GM12878 (cell line): ENCODE data around the gene SMIM14. TPM values are rescaled to one million over a fixed set of nuclear protein-coding genes. Genes with fewer than 3 reads are reported as not detected.

ENCODE experiments used
- ATAC-seq: fragments of 200-7000 bp; cut with Tn5 transposase; 3 replicates; pipeline ENCODE4 v1.9.1; 2020; ENCODE audit warnings: mild to moderate bottlenecking, moderate library complexity
- BruUV-seq: library from RNA; stranded (reverse); fragments of 400-500 nt; replicated peaks from 2 replicates; lab custom pipeline; 2021; lab: Mats Ljungman, UMichigan
- CTCF ChIA-PET: fragments of 300-600 bp; sonication (Branson Sonifier 250); formaldehyde crosslinking; extraction: SDS; loops from one replicate; lab custom pipeline; 2021; ENCODE audit warnings: inconsistent platforms; lab: Yijun Ruan, JAX
- POLR2A ChIA-PET: fragments of 350-600 bp; formaldehyde crosslinking; extraction: SDS; loops from one replicate; lab custom pipeline; 2021; ENCODE audit warnings: inconsistent platforms; lab: Charles Lee
- RAD21 ChIA-PET: fragments of 300-600 bp; sonication (Branson Sonifier 250); formaldehyde crosslinking; loops from one replicate; lab custom pipeline; 2023; ENCODE audit warnings: antibody characterized with exemption; ENCODE audit not compliant: unreplicated experiment; lab: Charles Lee
- SMC1A ChIA-PET: fragments of 300-600 bp; sonication (Branson Sonifier 250); formaldehyde crosslinking; loops from one replicate; lab custom pipeline; 2023; ENCODE audit not compliant: unreplicated experiment, uncharacterized antibody; lab: Charles Lee
- DNase-seq: peaks from one replicate; pipeline ENCODE4 v3.0.0-alpha.2; 2011; ENCODE audit warnings: low read depth, low spot score
- FAIRE-seq: peaks from 3 replicates; lab custom pipeline; 2011; peaks lifted over from hg19 to GRCh38; lab: Jason Lieb, UNC
- H2AFZ ChIP-seq: 2 replicates; pipeline ENCODE4 v1.6.0; 2011; ENCODE audit warnings: low read depth, low read length, control low read depth; ENCODE audit not compliant: control insufficient read depth
- H3K27ac ChIP-seq: 2 replicates; pipeline ENCODE4 v1.5.1; 2011; ENCODE audit warnings: control low read depth; ENCODE audit not compliant: control insufficient read depth, insufficient read depth
- H3K27me3 ChIP-seq, 2 experiments: replicated peaks in 1 of 2; 2 replicates each; pipeline versions ENCODE4 v1.6.0 to v1.6.1; 2011; ENCODE audit warnings: low read length in 1 of 2; ENCODE audit not compliant: control insufficient read depth in 2 of 2, insufficient read depth in 2 of 2
- H3K36me3 ChIP-seq, 2 experiments: 2 replicates each; pipeline ENCODE4 v1.5.1; 2011; ENCODE audit warnings: low read length in 1 of 2; ENCODE audit not compliant: control insufficient read depth in 2 of 2, insufficient read depth in 2 of 2
- H3K4me1 ChIP-seq: 2 replicates; pipeline ENCODE4 v1.6.1; 2011; ENCODE audit warnings: mild to moderate bottlenecking, low read length, moderate library complexity, mixed read lengths; ENCODE audit not compliant: control insufficient read depth, insufficient read depth
- H3K4me2 ChIP-seq: 2 replicates; pipeline ENCODE4 v1.6.0; 2011; ENCODE audit warnings: control low read depth; ENCODE audit not compliant: control insufficient read depth, insufficient read depth
- H3K4me3 ChIP-seq: fragments of 200-600 bp; sonication (generic); 2 replicates; pipeline ENCODE4 v1.5.1; 2016
- H3K79me2 ChIP-seq: 2 replicates; pipeline ENCODE4 v1.6.0; 2011; ENCODE audit warnings: low read length; ENCODE audit not compliant: control insufficient read depth, insufficient read depth
- H3K9ac ChIP-seq: 2 replicates; pipeline ENCODE4 v1.8.0; 2011; ENCODE audit warnings: low read length, control low read depth, mixed read lengths; ENCODE audit not compliant: control insufficient read depth, insufficient read depth
- H3K9me3 ChIP-seq: replicated peaks from 3 replicates; pipeline ENCODE4 v1.5.1; 2011; ENCODE audit warnings: mild to moderate bottlenecking, low read length; ENCODE audit not compliant: control insufficient read depth, insufficient read depth
- H4K20me1 ChIP-seq: 2 replicates; pipeline ENCODE4 v1.6.0; 2011; ENCODE audit not compliant: control insufficient read depth, insufficient read depth
- BMI1 ChIP-seq: fragments of 450-650 bp; IDR thresholded peaks from 2 replicates; pipeline ENCODE4 v1.6.1; 2016; ENCODE audit warnings: mild to moderate bottlenecking, moderate library complexity, borderline replicate concordance
- CBX5 ChIP-seq: sonication (generic); IDR thresholded peaks from 2 replicates; pipeline ENCODE4 v1.6.1; 2016; ENCODE audit warnings: low read depth, moderate library complexity, mild to moderate bottlenecking, inconsistent platforms
- EED ChIP-seq: sonication (generic); IDR thresholded peaks from 2 replicates; pipeline ENCODE4 v1.6.1; 2016; ENCODE audit warnings: antibody characterized with exemption, low read depth
- FOXK2 ChIP-seq: fragments of 450-650 bp; IDR thresholded peaks from 2 replicates; pipeline ENCODE4 v1.6.1; 2017; ENCODE audit warnings: mild to moderate bottlenecking, moderate library complexity
- HCFC1 ChIP-seq: fragments of 150-350 bp; IDR thresholded peaks from 2 replicates; pipeline ENCODE4 v1.6.1; 2014; ENCODE audit warnings: low read length
- HDAC2 ChIP-seq: fragments of 200-600 bp; sonication (generic); IDR thresholded peaks from 2 replicates; pipeline ENCODE4 v1.6.1; 2017
- IKZF1 ChIP-seq: fragments of 450-650 bp; conservative IDR thresholded peaks from 2 replicates; pipeline ENCODE4 v1.6.1; 2017; ENCODE audit warnings: antibody characterized with exemption, mild to moderate bottlenecking
- KLF5 ChIP-seq: fragments of 450-650 bp; IDR thresholded peaks from 2 replicates; pipeline ENCODE4 v1.6.1; 2014; ENCODE audit warnings: mild to moderate bottlenecking; ENCODE audit not compliant: partially characterized antibody
- MEF2A ChIP-seq: IDR thresholded peaks from 2 replicates; pipeline ENCODE4 v1.6.1; 2011; ENCODE audit warnings: low read depth, mild to moderate bottlenecking, low read length, moderate library complexity; ENCODE audit not compliant: insufficient read depth
- NFIC ChIP-seq: IDR thresholded peaks from 2 replicates; pipeline ENCODE4 v1.6.1; 2012; ENCODE audit warnings: low read depth, mild to moderate bottlenecking, inconsistent platforms, low read length, moderate library complexity
- NFYA ChIP-seq: IDR thresholded peaks from 2 replicates; pipeline ENCODE4 v1.6.1; 2011; ENCODE audit warnings: low read depth, mild to moderate bottlenecking, low read length, improper control_type of control experiment, borderline replicate concordance
- PML ChIP-seq: IDR thresholded peaks from 2 replicates; pipeline ENCODE4 v1.6.1; 2012; ENCODE audit warnings: low read length, inconsistent platforms
- POLR2AphosphoS2 ChIP-seq: IDR thresholded peaks from 2 replicates; pipeline ENCODE4 v1.6.1; 2011; ENCODE audit warnings: low read depth, mild to moderate bottlenecking, low read length, improper control_type of control experiment, moderate library complexity
- RB1 ChIP-seq: fragments of 450-650 bp; formaldehyde crosslinking; IDR thresholded peaks from 2 replicates; pipeline ENCODE4 v1.6.1; 2017; ENCODE audit warnings: mild to moderate bottlenecking, borderline replicate concordance
- SIN3A ChIP-seq: IDR thresholded peaks from 2 replicates; pipeline ENCODE4 v1.6.1; 2012; ENCODE audit warnings: low read depth, low read length, improper control_type of control experiment
- SIX5 ChIP-seq: IDR thresholded peaks from 2 replicates; pipeline ENCODE4 v1.6.1; 2011; ENCODE audit warnings: mild to moderate bottlenecking, low read depth, low read length, moderate library complexity; ENCODE audit not compliant: severe bottlenecking
- SUPT20H ChIP-seq: IDR thresholded peaks from 2 replicates; pipeline ENCODE4 v1.6.1; 2011; ENCODE audit warnings: low read depth, mild to moderate bottlenecking, low read length, moderate library complexity, borderline replicate concordance; ENCODE audit not compliant: control insufficient read depth
- WGBS: methylation state at CpG from one replicate; pipeline ENCODE4 v1.1.6; 2016; ENCODE audit warnings: low lambda C conversion rate; ENCODE audit not compliant: insufficient replicate concordance, insufficient coverage; ENCODE audit errors: missing lambda C conversion rate; 5-methylcytosine and 5-hydroxymethylcytosine counted together
- in situ Hi-C: fragments of 300-500 bp; cut with MboI; formaldehyde crosslinking; loops from 9 replicates; pipeline ENCODE4 v1.14.3; 2018; ENCODE audit warnings: mixed read lengths
- intact Hi-C: fragments of 100-400 bp; cut with micrococcal nuclease; formaldehyde crosslinking; loops from one replicate; pipeline ENCODE4 v1.14.2; 2022; ENCODE audit not compliant: unreplicated experiment
- polyA plus RNA-seq, 11 experiments: library from polyadenylated mRNA; depleted of rRNA in 4 of 11; unstranded in 6 of 11; stranded (reverse) in 5 of 11; fragments of >200 nt; fragmentation: Nextera tagmentation in 4 of 11; fragmentation: Illumina TruSeq in 1 of 11; extraction: Ambion mirVana in 4 of 11; extraction: Trizol in 1 of 11; gene quantifications; 1 replicate in 1 of 11; 2 replicates in 10 of 11; pipeline versions ENCODE4 v1.2.1 to v1.2.3, GENCODE V29; 2011 to 2016; ENCODE audit warnings: inconsistent platforms in 2 of 11, missing spikeins in 2 of 11, low read depth in 1 of 11
- total RNA-seq, 4 experiments: library from RNA; depleted of rRNA in 3 of 4; stranded (reverse); fragments of >200 nt in 3 of 4; fragmentation: Illumina TruSeq in 1 of 4; extraction: Trizol in 1 of 4; gene quantifications; 2 replicates each; pipeline versions ENCODE4 v1.2.1 to v1.2.3, GENCODE V29; 2013 to 2021
- TF ChIP-seq, protein P1 (sequence below): fragments of 450-650 bp; IDR thresholded peaks from 2 replicates; pipeline ENCODE4 v1.6.1; 2017; ENCODE audit warnings: mild to moderate bottlenecking, moderate library complexity
- TF ChIP-seq, protein P2 (sequence below): fragments of 450-650 bp; IDR thresholded peaks from 2 replicates; pipeline ENCODE4 v1.6.1; 2017; ENCODE audit warnings: low read depth, mild to moderate bottlenecking, moderate library complexity

Gene SMIM14
- total and polyA plus RNA-seq, 10 of the 15 experiments (the other 5 are each of a cell fraction or from before 2014, with no cell fraction given): 125 to 671 (median 188) TPM

DNA sequence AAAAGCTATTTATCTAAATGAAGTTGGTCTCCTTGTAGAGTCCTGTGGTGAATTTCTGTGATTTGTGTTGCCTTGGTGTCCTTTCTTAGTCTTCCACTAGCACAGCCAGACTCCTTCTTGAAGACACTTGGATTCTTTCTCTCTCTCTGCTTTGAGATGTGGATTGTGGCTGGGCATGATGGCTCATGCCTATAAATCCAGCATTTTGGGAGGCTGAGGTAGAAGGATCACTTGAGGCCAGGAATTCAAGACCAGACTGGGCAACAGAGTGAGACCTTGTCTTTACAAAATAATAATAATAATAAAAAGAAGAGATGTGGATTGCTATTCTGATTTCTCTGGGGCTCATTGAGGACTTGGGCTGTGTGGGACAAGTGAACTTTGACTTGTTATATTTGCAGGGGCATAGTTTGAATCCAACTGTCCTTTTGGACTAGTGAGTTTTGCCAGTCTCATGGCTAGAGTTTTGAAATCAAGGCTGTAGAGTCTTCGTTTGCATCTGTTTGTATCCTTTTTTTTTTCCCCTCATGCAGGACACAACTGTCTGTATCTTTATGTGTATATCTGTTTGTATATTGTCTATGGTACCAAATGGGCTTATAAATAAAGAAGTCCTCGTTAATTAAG, 11.1 kb upstream of the SMIM14 start:
- Histone ChIP-seq H2AFZ (no peak overlapping the region), H3K27me3 (no peaks in the 10 kb centered on the region), H4K20me1 (no peaks in the 10 kb centered on the region), H3K4me3 (no peak overlapping the region), H3K9ac (no peak overlapping the region), H3K79me2 (no peaks in the 10 kb centered on the region), H3K9me3 (no peaks in the 10 kb centered on the region), H3K36me3 (no peaks in the 10 kb centered on the region), H3K4me2 (no peak overlapping the region), H3K4me1 (peaks cover 8% of the 10 kb centered on the region), H3K27ac (no peak overlapping the region)
- in situ Hi-C loops: no loop called here
- intact Hi-C loops: no loop called here
- ChIA-PET POLR2A (interaction anchor here (1.0 to 2.5 kb wide), 2 partner anchors 9 to 11 kb away, joined by 4 to 9 read pairs; partner anchors contain the start of gene SMIM14), CTCF (no interaction called here), RAD21 (no interaction called here), SMC1A (interaction anchor here (0.9 to 1.0 kb wide), 2 partner anchors 12 to 41 kb away, joined by 3 to 4 read pairs; no protein-coding TSS in a partner anchor)
- 65% methylated on average over 2 of the region's 2 CpGs for WGBS
- no peak for FAIRE-seq
- DNase-seq: no peak
- BruUV-seq: no TSS peak
- no peak for ATAC-seq
- TF ChIP-seq SIN3A (no peak), RB1 (no peak), MEF2A (no peak), HCFC1 (no peak), SIX5 (no peak), HDAC2 (no peak), BMI1 (no peak), IKZF1 (no peak), FOXK2 (no peak), NFIC (no peak), PML (no peak), CBX5 (no peak), POLR2AphosphoS2 (no peak), NFYA (no peak), SUPT20H (no peak), KLF5 (no peak), EED (no peak)
- TF ChIP-seq, protein P1, sequence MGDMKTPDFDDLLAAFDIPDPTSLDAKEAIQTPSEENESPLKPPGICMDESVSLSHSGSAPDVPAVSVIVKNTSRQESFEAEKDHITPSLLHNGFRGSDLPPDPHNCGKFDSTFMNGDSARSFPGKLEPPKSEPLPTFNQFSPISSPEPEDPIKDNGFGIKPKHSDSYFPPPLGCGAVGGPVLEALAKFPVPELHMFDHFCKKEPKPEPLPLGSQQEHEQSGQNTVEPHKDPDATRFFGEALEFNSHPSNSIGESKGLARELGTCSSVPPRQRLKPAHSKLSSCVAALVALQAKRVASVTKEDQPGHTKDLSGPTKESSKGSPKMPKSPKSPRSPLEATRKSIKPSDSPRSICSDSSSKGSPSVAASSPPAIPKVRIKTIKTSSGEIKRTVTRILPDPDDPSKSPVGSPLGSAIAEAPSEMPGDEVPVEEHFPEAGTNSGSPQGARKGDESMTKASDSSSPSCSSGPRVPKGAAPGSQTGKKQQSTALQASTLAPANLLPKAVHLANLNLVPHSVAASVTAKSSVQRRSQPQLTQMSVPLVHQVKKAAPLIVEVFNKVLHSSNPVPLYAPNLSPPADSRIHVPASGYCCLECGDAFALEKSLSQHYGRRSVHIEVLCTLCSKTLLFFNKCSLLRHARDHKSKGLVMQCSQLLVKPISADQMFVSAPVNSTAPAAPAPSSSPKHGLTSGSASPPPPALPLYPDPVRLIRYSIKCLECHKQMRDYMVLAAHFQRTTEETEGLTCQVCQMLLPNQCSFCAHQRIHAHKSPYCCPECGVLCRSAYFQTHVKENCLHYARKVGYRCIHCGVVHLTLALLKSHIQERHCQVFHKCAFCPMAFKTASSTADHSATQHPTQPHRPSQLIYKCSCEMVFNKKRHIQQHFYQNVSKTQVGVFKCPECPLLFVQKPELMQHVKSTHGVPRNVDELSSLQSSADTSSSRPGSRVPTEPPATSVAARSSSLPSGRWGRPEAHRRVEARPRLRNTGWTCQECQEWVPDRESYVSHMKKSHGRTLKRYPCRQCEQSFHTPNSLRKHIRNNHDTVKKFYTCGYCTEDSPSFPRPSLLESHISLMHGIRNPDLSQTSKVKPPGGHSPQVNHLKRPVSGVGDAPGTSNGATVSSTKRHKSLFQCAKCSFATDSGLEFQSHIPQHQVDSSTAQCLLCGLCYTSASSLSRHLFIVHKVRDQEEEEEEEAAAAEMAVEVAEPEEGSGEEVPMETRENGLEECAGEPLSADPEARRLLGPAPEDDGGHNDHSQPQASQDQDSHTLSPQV: no peak
- TF ChIP-seq, protein P2, sequence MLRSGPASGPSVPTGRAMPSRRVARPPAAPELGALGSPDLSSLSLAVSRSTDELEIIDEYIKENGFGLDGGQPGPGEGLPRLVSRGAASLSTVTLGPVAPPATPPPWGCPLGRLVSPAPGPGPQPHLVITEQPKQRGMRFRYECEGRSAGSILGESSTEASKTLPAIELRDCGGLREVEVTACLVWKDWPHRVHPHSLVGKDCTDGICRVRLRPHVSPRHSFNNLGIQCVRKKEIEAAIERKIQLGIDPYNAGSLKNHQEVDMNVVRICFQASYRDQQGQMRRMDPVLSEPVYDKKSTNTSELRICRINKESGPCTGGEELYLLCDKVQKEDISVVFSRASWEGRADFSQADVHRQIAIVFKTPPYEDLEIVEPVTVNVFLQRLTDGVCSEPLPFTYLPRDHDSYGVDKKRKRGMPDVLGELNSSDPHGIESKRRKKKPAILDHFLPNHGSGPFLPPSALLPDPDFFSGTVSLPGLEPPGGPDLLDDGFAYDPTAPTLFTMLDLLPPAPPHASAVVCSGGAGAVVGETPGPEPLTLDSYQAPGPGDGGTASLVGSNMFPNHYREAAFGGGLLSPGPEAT: no peak
